SW 1271 (cell line): Measurements from ENCODE around the gene KIF18A.
"Not testable (repeated sequence)": the region's sequence is repeated elsewhere in the genome, so short reads cannot be mapped to it uniquely, and the experiment has no call there.

Experiments used
- DNase-seq, 2 experiments: peaks; one replicate each; lab custom pipeline; 2025; lab: John Stamatoyannopoulos, UW

KIF18A gene

GRCh38 chr11:28106353-28107043 is 1.5 kb downstream of the KIF18A start:
- no peak for DNase-seq

GRCh38 chr11:28105869-28106268 is 2.1 kb downstream of the KIF18A start:
- DNase-seq = no peak

GRCh38 chr11:28104984-28105383 is 3.0 kb downstream of the KIF18A start:
- DNase-seq = no peak

- no peak for DNase-seq
These were observed 3.5 kb downstream of the KIF18A start for GRCh38 chr11:28104425-28104824.

GRCh38 chr11:28102300-28102699 is 5.7 kb downstream of the KIF18A start:
- DNase-seq = not testable (repeated sequence)

- DNase-seq = no peak
These were observed 7.3 kb downstream of the KIF18A start for GRCh38 chr11:28100665-28101064.

GRCh38 chr11:28099715-28100114 is 8.2 kb downstream of the KIF18A start:
- DNase-seq = no peak

- no peak for DNase-seq
These were observed 9.7 kb downstream of the KIF18A start for GRCh38 chr11:28098257-28098656.

- DNase-seq = no peak
These were observed 15.2 kb downstream of the KIF18A start for GRCh38 chr11:28092786-28093185.

GRCh38 chr11:28090052-28090749 is 17.8 kb downstream of the KIF18A start:
- no peak for DNase-seq

- no peak for DNase-seq
These were observed 18.6 kb downstream of the KIF18A start for GRCh38 chr11:28089378-28089777.

GRCh38 chr11:28087693-28088092 is 20.3 kb downstream of the KIF18A start:
- not testable (repeated sequence) for DNase-seq

- not testable (repeated sequence) for DNase-seq
These were observed 20.8 kb downstream of the KIF18A start for GRCh38 chr11:28087192-28087591.

- DNase-seq = no peak
These were observed 21.4 kb downstream of the KIF18A start for GRCh38 chr11:28086569-28086968.

GRCh38 chr11:28083118-28083517 is 24.8 kb downstream of the KIF18A start:
- DNase-seq = no peak

GRCh38 chr11:28077521-28077920 is 30.4 kb downstream of the KIF18A start:
- no peak for DNase-seq

- no peak for DNase-seq
These were observed 35.6 kb downstream of the KIF18A start for GRCh38 chr11:28072321-28072720.

- DNase-seq = no peak
These were observed 36.7 kb downstream of the KIF18A start for GRCh38 chr11:28071305-28071704.

GRCh38 chr11:28058333-28058732 is 49.6 kb downstream of the KIF18A start:
- no peak for DNase-seq

- DNase-seq = no peak
These were observed 53.1 kb downstream of the KIF18A start for GRCh38 chr11:28054821-28055220.

- DNase-seq = no peak
These were observed 58.4 kb downstream of the KIF18A start for GRCh38 chr11:28049338-28050216.

- DNase-seq = no peak
These were observed 59.1 kb downstream of the KIF18A start for GRCh38 chr11:28048812-28049211.
